ENCODE measurements around the gene NEDD8. TPM values are rescaled to one million over a fixed set of nuclear protein-coding genes. Genes with fewer than 3 reads are reported as not detected.
A peak's percentile ranks its signal among the peaks of the same experiment; 100 is the strongest.

The NEDD8 gene
- total RNA-seq, 1 experiment from 2014 or later = 330 TPM

- no peaks in the 10 kb centered on the region for H3K9me3 ChIP-seq (ENCODE audit: low read length)
- peaks cover 24% of the 10 kb centered on the region for H3K36me3 ChIP-seq (ENCODE audit: low read depth, low read length)
- H3K4me3 ChIP-seq (ENCODE audit: low read length) = peak overlapping the region; percentile 98
- DNase-seq (no peak), ATAC-seq (no peak)
- no peak overlapping the region for H2AFZ ChIP-seq (ENCODE audit: low read length)
- intact Hi-C loops (cut with micrococcal nuclease) = loop anchor here (2.0 kb wide), 1 partner anchor 17 kb away; the partner anchor contains the start of gene MDP1
- no peak overlapping the region for H3K27ac ChIP-seq (ENCODE audit: low read length)
- ChIA-PET CTCF (no interaction called here), POLR2A (ENCODE audit: unreplicated experiment) (no interaction called here)
- TF ChIP-seq EZH2 (IDR thresholded peaks at IDR 0.05; ENCODE audit: low read length, unreplicated experiment) (no peak), EZH2phosphoT487 (IDR thresholded peaks at IDR 0.05; ENCODE audit: borderline replicate concordance, low read length) (no peak), CTCF (conservative IDR thresholded peaks at IDR 0.05; ENCODE audit: low read depth, low read length) (no peak)
- no peaks in the 10 kb centered on the region for H3K9me2 ChIP-seq (replicated peaks; ENCODE audit: low read length)
- H3K4me2 ChIP-seq (ENCODE audit: low read length) = peak overlapping the region; percentile 97
- peak overlapping the region; percentile 92 for H3K9ac ChIP-seq (ENCODE audit: low read length)
- no peaks in the 10 kb centered on the region for H3K27me3 ChIP-seq (ENCODE audit: low read length)
- H3F3A ChIP-seq (ENCODE audit: low read length, unreplicated experiment) = no peaks in the 10 kb centered on the region
- H3K4me1 ChIP-seq (ENCODE audit: insufficient read depth, low read length) = peaks cover 33% of the 10 kb centered on the region
- peaks cover 60% of the 10 kb centered on the region for H3K79me2 ChIP-seq (ENCODE audit: low read length)
- BruUV-seq (replicated peaks) = no TSS peak
- H4K20me1 ChIP-seq (ENCODE audit: low read length) = no peaks in the 10 kb centered on the region
Measured at GRCh38 chr14:24233538-24233866, 1.3 kb upstream of the NEDD8 start.

- no peaks in the 10 kb centered on the region for H4K20me1 ChIP-seq (ENCODE audit: low read length)
- ChIA-PET POLR2A (ENCODE audit: unreplicated experiment) (no interaction called here), CTCF (no interaction called here)
- ATAC-seq (peak; percentile 56), DNase-seq (no peak)
- H2AFZ ChIP-seq (ENCODE audit: low read length) = peak within 1 kb of the TSS; percentile 97
- H3K4me1 ChIP-seq (ENCODE audit: insufficient read depth, low read length) = peaks cover 27% of the 10 kb centered on the region
- peaks cover 66% of the 10 kb centered on the region for H3K79me2 ChIP-seq (ENCODE audit: low read length)
- peak within 1 kb of the TSS; percentile 97 for H3K4me2 ChIP-seq (ENCODE audit: low read length)
- H3K27me3 ChIP-seq (ENCODE audit: low read length) = no peaks in the 10 kb centered on the region
- no peaks in the 10 kb centered on the region for H3F3A ChIP-seq (ENCODE audit: low read length, unreplicated experiment)
- TSS peak; percentile 60 for BruUV-seq (replicated peaks)
- intact Hi-C loops (cut with micrococcal nuclease) = loop anchor here (1.0 to 2.0 kb wide), 2 partner anchors 9 to 16 kb away; partner anchors contain the start of genes MDP1 and TINF2
- H3K4me3 ChIP-seq (ENCODE audit: low read length) = peak within 1 kb of the TSS; percentile 98
- peak within 1 kb of the TSS; percentile 92 for H3K9ac ChIP-seq (ENCODE audit: low read length)
- H3K36me3 ChIP-seq (ENCODE audit: low read depth, low read length) = peaks cover 18% of the 10 kb centered on the region
- TF ChIP-seq EZH2phosphoT487 (IDR thresholded peaks at IDR 0.05; ENCODE audit: borderline replicate concordance, low read length) (no peak), EZH2 (IDR thresholded peaks at IDR 0.05; ENCODE audit: low read length, unreplicated experiment) (no peak), CTCF (conservative IDR thresholded peaks at IDR 0.05; ENCODE audit: low read depth, low read length) (no peak)
- H3K27ac ChIP-seq (ENCODE audit: low read length) = peak within 1 kb of the TSS; percentile 80
- no peaks in the 10 kb centered on the region for H3K9me2 ChIP-seq (replicated peaks; ENCODE audit: low read length)
- no peaks in the 10 kb centered on the region for H3K9me3 ChIP-seq (ENCODE audit: low read length)
Measured at GRCh38 chr14:24232645-24233537, 724 bp upstream of the NEDD8 start, which contains the start of gene GMPR2. Gene GMPR2 (plus strand): TSS chr14:24232929. CDS start chr14:24233254, 325 bp downstream.
